ENCODE results near the gene ESYT3.
"Not testable (repeated sequence)": the region's sequence is repeated elsewhere in the genome, so short reads cannot be mapped to it uniquely, and the experiment has no call there.

The ESYT3 gene

GRCh38 chr3:138495638-138496037, 61.2 kb downstream of the ESYT3 start:
- DNase-seq = not testable (repeated sequence)

DNA sequence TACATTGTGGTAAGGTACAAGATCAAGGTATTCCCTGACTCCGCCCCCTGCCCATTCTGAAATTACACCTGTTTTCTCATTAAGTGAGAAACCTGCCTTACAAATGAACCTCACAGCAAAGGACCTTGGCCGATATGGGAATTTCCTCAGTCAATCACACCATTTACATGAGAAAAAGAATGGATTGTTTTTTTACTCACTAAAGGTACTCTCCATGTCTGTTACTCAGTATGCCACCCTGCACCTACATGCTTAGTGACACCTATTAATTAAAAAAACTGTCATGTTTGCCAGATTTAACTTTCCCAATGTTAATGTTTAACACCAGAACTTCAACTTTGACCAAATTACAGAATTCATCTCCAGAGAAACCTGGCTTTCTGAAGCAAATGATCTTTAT, 62.0 kb downstream of the ESYT3 start:
- DNase-seq = no peak

GRCh38 chr3:138497021-138497420, 62.6 kb downstream of the ESYT3 start:
- no peak for DNase-seq

DNA sequence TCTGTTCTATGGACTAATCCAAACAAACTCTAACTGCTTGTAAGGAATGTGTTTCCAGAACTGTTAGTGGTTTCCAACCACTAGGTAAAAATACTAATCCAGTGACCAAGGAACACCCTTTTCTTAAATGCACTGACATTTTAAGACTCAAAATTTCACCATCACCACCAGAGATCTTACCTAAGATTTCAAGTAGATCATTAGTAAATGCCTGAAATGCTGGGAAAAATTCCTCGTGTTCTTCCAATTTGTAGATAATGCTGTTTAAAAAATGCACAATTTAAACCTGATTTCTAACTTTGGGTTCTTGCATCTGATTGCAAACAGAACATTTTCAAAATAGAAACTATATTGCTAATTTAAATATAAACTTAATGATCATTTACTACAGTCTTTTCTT, 63.4 kb downstream of the ESYT3 start:
- DNase-seq = no peak

GRCh38 chr3:138498991-138499390, 64.6 kb downstream of the ESYT3 start:
- DNase-seq = no peak

- no peak for DNase-seq
Measured at GRCh38 chr3:138507524-138507923, 73.1 kb downstream of the ESYT3 start.

- DNase-seq = no peak
Measured at GRCh38 chr3:138509586-138509985, 75.2 kb downstream of the ESYT3 start.

- no peak for DNase-seq
Measured at GRCh38 chr3:138511945-138512344, 77.5 kb downstream of the ESYT3 start.

GRCh38 chr3:138513090-138513843, 78.9 kb downstream of the ESYT3 start:
- DNase-seq = no peak

DNA sequence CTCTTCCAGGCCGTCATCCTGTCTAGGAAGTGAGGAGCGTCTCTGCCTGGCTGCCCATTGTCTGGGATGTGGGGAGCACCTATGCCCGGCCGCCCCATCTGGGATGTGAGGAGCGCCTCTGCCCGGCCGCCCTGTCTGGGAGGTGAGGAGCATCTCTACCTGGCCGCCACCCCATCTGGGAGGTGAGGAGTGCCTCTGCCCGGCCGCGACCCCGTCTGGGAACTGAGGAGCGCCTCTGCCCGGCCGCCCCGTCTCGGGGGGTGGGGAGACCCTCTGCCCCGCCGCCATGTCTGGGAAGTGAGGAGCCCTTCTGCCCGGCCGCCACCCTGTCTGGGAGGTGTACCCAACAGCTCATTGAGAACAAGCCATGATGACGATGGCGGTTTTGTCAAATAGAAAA, 87.0 kb downstream of the ESYT3 start:
- not testable (repeated sequence) for DNase-seq

All from midbrain (tissue), 1 donor.